GM23338 (cell line): ENCODE measurements around the gene RAMP3. TPM values are rescaled to one million over a fixed set of nuclear protein-coding genes. Genes with fewer than 3 reads are reported as not detected.

Source experiments
- ATAC-seq: fragments of 200-7000 bp; cut with Tn5 transposase; 3 replicates; pipeline ENCODE4 v1.9.1; 2020
- DNase-seq: peaks from one replicate; pipeline ENCODE4 v3.0.0-alpha.2; 2015; ENCODE audit warnings: low spot score
- H2AFZ ChIP-seq: fragments of 200-600 bp; sonication (generic); 2 replicates; pipeline ENCODE4 v1.8.0; 2016; ENCODE audit warnings: antibody characterized with exemption, mild to moderate bottlenecking, moderate library complexity
- H3F3A ChIP-seq: fragments of 200-600 bp; sonication (generic); replicated peaks from 2 replicates; pipeline ENCODE4 v1.8.0; 2017; ENCODE audit warnings: antibody characterized with exemption, mixed run types, low read depth
- H3K27ac ChIP-seq: fragments of 200-600 bp; sonication (generic); 2 replicates; pipeline ENCODE4 v1.6.1; 2016; ENCODE audit warnings: low read depth
- H3K27me3 ChIP-seq: fragments of 200-600 bp; sonication (generic); 2 replicates; pipeline ENCODE4 v1.8.0; 2016; ENCODE audit warnings: mild to moderate bottlenecking, mixed run types, moderate library complexity; ENCODE audit not compliant: insufficient read depth
- H3K36me3 ChIP-seq: fragments of 200-600 bp; sonication (generic); 2 replicates; pipeline ENCODE4 v1.8.0; 2016; ENCODE audit warnings: mild to moderate bottlenecking; ENCODE audit not compliant: insufficient read depth
- H3K4me1 ChIP-seq: fragments of 200-600 bp; sonication (generic); 2 replicates; pipeline ENCODE4 v1.8.0; 2016; ENCODE audit warnings: mild to moderate bottlenecking, moderate library complexity; ENCODE audit not compliant: insufficient read depth
- H3K4me2 ChIP-seq: fragments of 200-600 bp; sonication (generic); 2 replicates; pipeline ENCODE4 v1.7.1; 2017; ENCODE audit warnings: mixed run types
- H3K4me3 ChIP-seq: fragments of 200-600 bp; sonication (generic); 2 replicates; pipeline ENCODE4 v1.6.1; 2016; ENCODE audit warnings: mixed run types
- H3K79me2 ChIP-seq: fragments of 200-600 bp; sonication (generic); replicated peaks from 2 replicates; pipeline ENCODE4 v1.8.0; 2017; ENCODE audit warnings: mild to moderate bottlenecking; ENCODE audit not compliant: insufficient read depth
- H3K9me2 ChIP-seq: fragments of 200-600 bp; sonication (generic); 2 replicates; pipeline ENCODE4 v1.8.0; 2017; ENCODE audit not compliant: insufficient read depth
- H4K20me1 ChIP-seq: fragments of 200-600 bp; sonication (generic); replicated peaks from 2 replicates; pipeline ENCODE4 v1.8.0; 2017; ENCODE audit warnings: mild to moderate bottlenecking; ENCODE audit not compliant: insufficient read depth
- H3K27ac Mint-ChIP-seq: 2 replicates; pipeline ENCODE4 v1.8.0; 2020; ENCODE audit warnings: inconsistent platforms, mild to moderate bottlenecking, moderate library complexity, mixed read lengths
- H3K27me3 Mint-ChIP-seq: 3 replicates; pipeline ENCODE4 v1.8.0; 2022; ENCODE audit warnings: low read depth, mild to moderate bottlenecking, moderate library complexity, mixed read lengths, inconsistent platforms; ENCODE audit not compliant: insufficient read depth, poor library complexity
- H3K36me3 Mint-ChIP-seq: 3 replicates; pipeline ENCODE4 v1.8.0; 2021; ENCODE audit warnings: low read depth, mild to moderate bottlenecking, inconsistent platforms, moderate library complexity, mixed read lengths
- H3K4me1 Mint-ChIP-seq: 3 replicates; pipeline ENCODE4 v1.8.0; 2020; ENCODE audit warnings: mild to moderate bottlenecking, inconsistent platforms, mixed read lengths
- H3K4me3 Mint-ChIP-seq: 3 replicates; pipeline ENCODE4 v1.8.0; 2021; ENCODE audit warnings: moderate library complexity, mild to moderate bottlenecking, inconsistent platforms, mixed read lengths
- H3K9me3 Mint-ChIP-seq: 3 replicates; pipeline ENCODE4 v1.8.0; 2020; ENCODE audit warnings: moderate library complexity, mild to moderate bottlenecking, inconsistent platforms, mixed read lengths
- ETS1 ChIP-seq: IDR thresholded peaks from 2 replicates; pipeline ENCODE4 v1.6.1; 2016; ENCODE audit warnings: antibody characterized with exemption
- EZH2 ChIP-seq: fragments of 200-600 bp; sonication (generic); IDR thresholded peaks from one replicate; pipeline ENCODE4 v1.8.0; 2017; ENCODE audit warnings: antibody characterized with exemption, mild to moderate bottlenecking, low read depth; ENCODE audit not compliant: unreplicated experiment
- JUNB ChIP-seq: IDR thresholded peaks from one replicate; pipeline ENCODE4 v1.6.1; 2016; ENCODE audit warnings: antibody characterized with exemption; ENCODE audit not compliant: unreplicated experiment
- NANOG ChIP-seq: IDR thresholded peaks from 2 replicates; pipeline ENCODE4 v1.6.1; 2016; ENCODE audit warnings: antibody characterized with exemption, borderline replicate concordance
- REST ChIP-seq: IDR thresholded peaks from one replicate; pipeline ENCODE4 v1.6.1; 2018; ENCODE audit warnings: antibody characterized with exemption; ENCODE audit not compliant: unreplicated experiment
- ZNF114 ChIP-seq: fragments of 250-450 bp; sonication (Bioruptor Pico); IDR thresholded peaks from 2 replicates; pipeline ENCODE4 v1.5.0; 2020; ENCODE audit warnings: mild to moderate bottlenecking, moderate library complexity
- ZNF331 ChIP-seq: fragments of 250-450 bp; sonication (Bioruptor Pico); IDR thresholded peaks from 2 replicates; pipeline ENCODE4 v1.5.0; 2020; ENCODE audit warnings: low read depth, mild to moderate bottlenecking, moderate library complexity
- ZNF462 ChIP-seq: fragments of 250-450 bp; sonication (Bioruptor Pico); IDR thresholded peaks from 2 replicates; pipeline ENCODE4 v1.5.0; 2020; ENCODE audit warnings: mild to moderate bottlenecking, moderate library complexity
- polyA plus RNA-seq: library from polyadenylated mRNA; unstranded; fragments of >200 nt; fragmentation: Nextera tagmentation; extraction: Ambion mirVana; gene quantifications from 2 replicates; pipeline ENCODE4 v1.2.1, GENCODE V29; 2016
- total RNA-seq: library from RNA; depleted of rRNA; stranded (reverse); fragments of >200 nt; shearing (Covaris generic); gene quantifications from 2 replicates; pipeline ENCODE4 v1.2.3, GENCODE V29; 2014

RAMP3 gene
- total and polyA plus RNA-seq, 2 experiments from 2014 or later, result 1.1 to 4.6 TPM

GRCh38 chr7:45129906-45130305 is 27.7 kb upstream of the RAMP3 start (continued):
- TF ChIP-seq ZNF462 (no peak), REST (no peak), ETS1 (no peak)

GRCh38 chr7:45130910-45131309 is 26.7 kb upstream of the RAMP3 start:
- no peaks in the 10 kb centered on the region for H3K9me2 ChIP-seq
- H3K79me2 ChIP-seq, result no peaks in the 10 kb centered on the region
- no peak overlapping the region for H3K4me3 ChIP-seq
- no peaks in the 10 kb centered on the region; the same call in 1 of the 2 replicates for H3F3A ChIP-seq
- H3K27ac Mint-ChIP-seq, result no peak overlapping the region
- H3K27ac ChIP-seq, result no peak overlapping the region
- no peaks in the 10 kb centered on the region for H3K27me3 ChIP-seq
- H3K36me3 Mint-ChIP-seq, result no peaks in the 10 kb centered on the region
- H3K36me3 ChIP-seq, result no peaks in the 10 kb centered on the region
- peaks cover 6% of the 10 kb centered on the region for H3K27me3 Mint-ChIP-seq
- no peak for ATAC-seq
- no peak for DNase-seq
- no peaks in the 10 kb centered on the region for H3K4me1 ChIP-seq
- TF ChIP-seq NANOG (no peak), ETS1 (no peak), EZH2 (no peak), ZNF331 (CRISPR knock-in tag) (no peak), JUNB (no peak), ZNF114 (CRISPR knock-in tag) (no peak)
- no peaks in the 10 kb centered on the region for H4K20me1 ChIP-seq
- H3K4me3 Mint-ChIP-seq, result no peak overlapping the region
- H3K4me1 Mint-ChIP-seq, result peaks cover 11% of the 10 kb centered on the region; the same call in 2 of the 3 replicates
- H3K9me3 Mint-ChIP-seq, result no peaks in the 10 kb centered on the region
- H2AFZ ChIP-seq, result no peak overlapping the region
- no peak overlapping the region for H3K4me2 ChIP-seq
